HG03039 (cell line): ENCODE data around the gene PTPRN2.
"Not testable (repeated sequence)": the region's sequence is repeated elsewhere in the genome, so short reads cannot be mapped to it uniquely, and the experiment has no call there.

Experiments used
- ATAC-seq: cut with Tn5 transposase; IDR thresholded peaks from one replicate; pipeline ENCODE4 v1.9.1; 2021; ENCODE audit warnings: mild to moderate bottlenecking, moderate library complexity; ENCODE audit not compliant: unreplicated experiment

The PTPRN2 gene

DNA sequence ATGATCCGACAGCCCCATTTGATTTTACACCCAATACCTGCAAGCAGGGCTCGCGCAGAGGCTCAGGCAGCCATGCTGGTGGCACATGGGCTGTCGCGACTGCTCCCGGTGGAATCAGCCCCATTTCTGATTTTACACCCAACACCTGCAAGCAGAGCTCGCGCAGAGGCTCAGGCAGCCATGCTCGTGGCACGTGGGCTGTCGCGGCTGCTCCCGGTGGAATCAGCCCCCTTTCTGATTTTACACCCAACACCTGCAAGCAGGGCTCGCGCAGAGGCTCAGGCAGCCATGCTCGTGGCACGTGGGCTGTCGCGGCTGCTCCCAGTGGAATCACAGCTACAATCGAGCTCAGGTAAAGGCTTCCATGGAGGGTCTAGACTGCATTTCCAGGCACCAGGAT, 244.1 kb downstream of the PTPRN2 start:
- no peak for ATAC-seq

DNA sequence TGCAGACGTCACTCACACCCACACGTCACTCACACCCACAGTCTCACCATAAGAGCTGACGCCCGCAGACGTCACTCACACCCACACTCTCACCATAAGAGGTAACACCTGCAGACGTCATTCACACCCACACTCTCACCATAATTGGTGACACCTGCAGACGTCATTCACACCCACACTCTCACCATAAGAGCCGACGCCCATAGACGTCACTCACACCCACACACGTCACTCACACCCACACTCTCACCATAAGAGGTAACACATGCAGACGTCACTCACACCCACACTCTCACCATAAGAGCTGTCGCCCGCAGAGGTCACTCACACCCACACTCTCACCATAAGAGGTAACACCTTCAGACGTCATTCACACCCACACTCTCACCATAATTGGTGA, 246.5 kb downstream of the PTPRN2 start:
- ATAC-seq = not testable (repeated sequence)

DNA sequence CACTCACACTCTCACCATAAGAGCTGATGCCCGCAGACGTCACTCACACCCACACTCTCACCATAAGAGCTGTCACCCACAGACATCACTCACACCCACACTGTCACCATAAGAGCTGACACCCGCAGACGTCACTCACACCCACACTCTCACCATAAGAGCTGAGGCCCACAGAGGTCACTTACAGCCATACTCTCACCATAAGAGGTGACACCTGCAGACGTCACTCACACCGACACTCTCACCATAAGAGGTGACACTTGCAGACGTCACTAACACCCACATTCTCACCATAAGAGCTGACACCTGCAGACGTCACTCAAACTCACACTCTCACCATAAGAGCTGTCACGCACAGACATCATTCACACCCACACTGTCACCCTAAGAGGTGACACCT, 250.7 kb downstream of the PTPRN2 start:
- ATAC-seq = not testable (repeated sequence)

DNA sequence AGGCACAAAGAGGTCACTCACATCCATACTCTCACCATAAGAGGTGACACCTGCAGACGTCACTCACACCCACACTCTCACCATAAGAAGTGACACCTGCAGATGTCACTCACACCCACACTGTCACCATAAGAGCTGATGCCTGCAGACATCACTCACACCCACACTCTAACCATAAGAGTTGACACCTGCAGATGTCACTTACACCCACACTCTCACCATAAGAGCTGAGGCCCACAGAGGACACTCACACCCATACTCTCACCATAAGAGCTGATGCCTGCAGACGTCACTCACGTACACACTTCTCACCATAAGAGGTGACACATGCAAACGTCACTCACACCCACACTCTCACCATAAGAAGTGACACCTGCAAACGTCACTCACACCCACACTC, 255.1 kb downstream of the PTPRN2 start:
- not testable (repeated sequence) for ATAC-seq

DNA sequence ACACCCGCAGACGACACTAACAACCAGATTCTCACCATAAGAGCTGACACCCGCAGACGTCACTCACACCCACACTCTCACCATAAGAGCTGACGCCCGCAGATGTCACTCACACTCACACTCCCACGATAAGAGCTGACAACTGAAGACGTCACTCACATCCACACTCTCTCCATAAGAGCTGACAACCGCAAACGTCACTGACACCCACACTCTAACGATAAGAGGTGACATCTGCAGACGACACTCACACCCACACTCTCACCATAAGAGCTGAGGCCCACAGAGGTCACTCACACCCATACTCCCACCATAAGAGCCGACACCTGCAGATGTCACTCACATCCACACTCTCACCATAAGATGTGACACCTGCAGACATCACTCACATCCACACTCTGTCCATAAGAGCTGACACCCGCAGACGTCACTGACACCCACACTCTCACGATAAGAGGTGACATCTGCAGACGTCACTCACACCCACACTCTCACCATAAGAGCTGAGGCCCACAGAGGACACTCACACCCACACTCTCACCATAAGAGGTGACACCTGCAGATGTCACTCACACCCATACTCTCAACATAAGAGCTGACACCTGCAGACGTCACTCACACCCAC, 255.7 kb downstream of the PTPRN2 start:
- not testable (repeated sequence) for ATAC-seq

DNA sequence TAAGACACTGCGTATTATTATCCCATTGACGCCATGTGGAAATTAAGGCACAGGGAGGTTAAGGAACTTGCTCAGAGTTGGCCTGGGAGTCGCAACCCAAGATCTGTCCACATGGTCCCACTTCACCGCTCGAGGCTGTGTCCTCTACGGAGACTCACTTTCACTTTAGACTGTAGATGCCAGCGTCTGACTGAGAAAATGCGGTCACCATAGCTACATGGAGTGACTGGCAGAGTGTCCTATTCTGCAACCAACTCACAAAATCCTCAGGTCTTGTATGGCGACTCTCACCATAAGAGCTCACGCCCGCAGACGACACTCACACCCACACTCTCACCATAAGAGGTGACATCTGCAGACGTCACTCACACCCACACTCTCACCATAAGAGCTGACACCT, 257.9 kb downstream of the PTPRN2 start:
- ATAC-seq = no peak

DNA sequence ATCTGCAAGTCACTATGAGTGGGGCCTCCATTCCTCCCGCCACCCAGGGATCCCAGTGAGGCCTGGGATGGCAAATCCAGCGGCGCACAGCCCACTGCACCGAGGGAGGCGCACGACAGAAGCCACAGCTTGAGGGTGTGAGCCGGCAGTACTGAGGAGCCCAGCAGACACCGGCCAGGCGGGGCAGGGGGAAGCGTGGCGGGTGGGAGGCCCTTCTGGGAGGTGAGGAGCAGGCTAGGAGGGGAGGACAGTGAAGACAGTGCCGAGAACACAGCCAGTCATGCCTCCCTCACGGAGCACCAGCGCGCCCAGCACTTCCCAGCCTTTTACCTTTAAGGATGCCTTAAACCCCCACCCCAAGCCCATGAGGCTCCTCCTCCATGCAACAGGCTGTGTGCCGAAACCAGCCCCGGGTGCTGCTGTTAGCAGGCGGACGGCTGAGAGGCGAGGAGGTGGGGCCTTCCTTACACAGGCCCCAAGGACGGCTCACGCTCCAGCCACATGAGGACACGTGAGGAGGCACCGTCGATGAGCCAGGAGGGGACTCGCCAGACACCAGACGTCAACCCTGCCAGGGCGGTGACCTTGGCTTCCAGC, 258.5 kb downstream of the PTPRN2 start:
- ATAC-seq = no peak

DNA sequence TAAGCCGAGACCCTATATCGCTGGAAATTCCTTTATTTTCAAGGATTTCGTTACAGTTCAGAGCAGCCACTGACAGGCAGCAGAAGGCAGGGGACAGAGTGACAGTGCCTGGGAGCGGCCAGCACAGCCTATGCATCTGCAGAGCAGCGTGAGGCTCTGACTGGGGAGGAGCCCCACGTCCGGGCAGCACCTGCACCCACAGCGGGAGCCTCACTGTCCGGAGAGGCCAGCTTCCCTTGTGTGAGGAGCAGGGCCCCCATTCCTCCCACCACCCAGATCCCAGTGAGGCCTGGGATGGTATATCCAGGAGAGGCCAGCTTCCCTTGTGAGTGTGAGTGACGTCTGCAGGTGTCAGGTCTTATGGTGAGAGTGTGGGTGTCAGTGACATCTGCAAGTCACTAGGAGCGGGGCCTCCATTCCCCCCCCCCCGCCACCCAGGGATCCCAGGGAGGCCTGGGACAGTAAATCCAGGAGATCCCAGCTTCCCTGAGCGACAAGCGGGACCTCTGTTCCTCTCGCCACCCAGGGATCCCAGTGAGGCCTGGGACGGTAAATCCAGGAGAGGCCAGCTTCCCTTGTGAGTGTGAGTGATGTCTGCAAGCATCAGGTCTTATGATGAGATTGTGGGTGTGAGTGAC, 259.1 kb downstream of the PTPRN2 start:
- ATAC-seq = no peak

DNA sequence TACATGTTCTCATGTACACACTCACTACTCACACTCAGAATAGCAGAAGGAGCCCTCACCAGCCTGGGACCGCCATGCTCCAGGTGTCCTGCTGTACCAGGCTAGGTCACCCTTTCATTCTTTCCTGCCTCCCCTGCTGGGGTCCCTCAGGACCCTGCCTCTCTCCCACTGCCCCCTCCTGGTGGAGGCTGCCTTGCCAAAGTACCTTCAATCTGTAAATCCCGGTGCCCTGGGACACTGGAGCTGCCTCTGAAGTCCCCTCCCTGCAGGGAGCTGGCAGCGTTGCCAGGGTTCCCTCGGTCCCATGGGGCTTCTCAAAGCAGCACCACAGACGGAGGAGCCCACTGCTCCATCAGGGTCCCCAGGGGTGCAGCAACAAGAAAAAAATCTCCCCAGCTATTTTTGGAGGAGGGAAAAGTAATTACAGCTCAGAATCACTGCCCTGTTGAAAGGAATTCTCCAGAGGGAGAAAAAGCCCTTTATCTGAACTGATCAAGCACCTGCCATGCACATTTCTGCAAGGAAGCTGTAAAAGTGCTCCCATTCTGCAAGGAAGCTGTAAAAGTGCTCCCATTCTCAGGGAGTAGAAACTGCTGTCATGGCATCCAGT, 259.9 kb downstream of the PTPRN2 start:
- no peak for ATAC-seq

DNA sequence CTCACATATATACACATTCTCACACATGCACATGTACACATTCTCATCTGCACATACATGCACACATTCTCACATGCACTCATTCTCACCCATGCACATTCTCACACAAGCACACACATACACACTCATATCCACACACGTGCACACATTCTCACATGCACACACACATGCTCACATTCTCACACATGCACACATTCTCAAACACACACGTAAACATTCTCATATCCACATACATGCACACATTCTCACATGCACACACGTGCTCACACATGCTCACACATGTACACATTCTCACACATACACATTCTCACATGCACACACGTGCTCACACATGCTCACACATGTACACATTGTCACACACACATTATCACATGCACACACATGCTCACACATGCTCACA, 260.6 kb downstream of the PTPRN2 start:
- no peak for ATAC-seq

DNA sequence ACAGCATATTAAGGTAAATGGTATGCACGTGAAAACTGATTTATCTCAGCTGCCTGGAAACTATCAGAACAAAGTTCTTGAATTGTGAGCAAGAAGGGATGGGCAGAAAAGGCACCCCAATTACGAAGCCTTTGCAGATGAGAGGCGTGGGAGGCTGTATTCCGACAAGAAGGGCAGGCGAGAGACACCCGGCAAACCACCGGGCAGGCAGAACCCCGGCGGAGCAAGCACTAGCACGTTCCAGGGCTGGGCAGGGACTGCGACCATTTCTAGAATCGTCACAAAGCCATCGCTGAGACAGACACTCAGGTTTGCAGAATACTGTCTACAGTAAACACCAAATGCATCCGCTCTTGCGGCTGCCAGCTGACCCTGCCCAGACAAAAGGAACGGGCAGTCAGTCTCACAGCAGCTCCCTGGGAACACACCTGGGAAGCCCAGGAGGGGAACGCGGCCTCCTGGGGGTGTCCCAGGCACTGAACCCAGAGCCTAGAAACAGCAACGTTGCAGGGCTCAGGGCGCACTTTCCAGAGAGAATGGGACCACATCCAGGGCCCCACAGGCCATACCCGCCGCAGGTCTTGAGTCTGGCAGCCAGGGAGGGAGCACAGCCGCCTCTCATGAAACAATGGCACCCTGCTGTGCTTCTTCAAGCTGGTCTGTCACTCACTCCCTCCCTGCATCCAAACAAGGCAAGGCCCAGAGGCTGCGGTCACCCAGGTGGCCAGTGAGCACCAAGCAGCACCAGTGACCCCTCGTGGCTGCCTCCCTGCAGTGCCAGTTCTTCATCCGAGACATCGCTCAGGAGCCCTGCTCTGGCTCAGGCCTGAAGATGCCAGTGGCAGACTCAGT, 261.9 kb downstream of the PTPRN2 start:
- no peak for ATAC-seq

DNA sequence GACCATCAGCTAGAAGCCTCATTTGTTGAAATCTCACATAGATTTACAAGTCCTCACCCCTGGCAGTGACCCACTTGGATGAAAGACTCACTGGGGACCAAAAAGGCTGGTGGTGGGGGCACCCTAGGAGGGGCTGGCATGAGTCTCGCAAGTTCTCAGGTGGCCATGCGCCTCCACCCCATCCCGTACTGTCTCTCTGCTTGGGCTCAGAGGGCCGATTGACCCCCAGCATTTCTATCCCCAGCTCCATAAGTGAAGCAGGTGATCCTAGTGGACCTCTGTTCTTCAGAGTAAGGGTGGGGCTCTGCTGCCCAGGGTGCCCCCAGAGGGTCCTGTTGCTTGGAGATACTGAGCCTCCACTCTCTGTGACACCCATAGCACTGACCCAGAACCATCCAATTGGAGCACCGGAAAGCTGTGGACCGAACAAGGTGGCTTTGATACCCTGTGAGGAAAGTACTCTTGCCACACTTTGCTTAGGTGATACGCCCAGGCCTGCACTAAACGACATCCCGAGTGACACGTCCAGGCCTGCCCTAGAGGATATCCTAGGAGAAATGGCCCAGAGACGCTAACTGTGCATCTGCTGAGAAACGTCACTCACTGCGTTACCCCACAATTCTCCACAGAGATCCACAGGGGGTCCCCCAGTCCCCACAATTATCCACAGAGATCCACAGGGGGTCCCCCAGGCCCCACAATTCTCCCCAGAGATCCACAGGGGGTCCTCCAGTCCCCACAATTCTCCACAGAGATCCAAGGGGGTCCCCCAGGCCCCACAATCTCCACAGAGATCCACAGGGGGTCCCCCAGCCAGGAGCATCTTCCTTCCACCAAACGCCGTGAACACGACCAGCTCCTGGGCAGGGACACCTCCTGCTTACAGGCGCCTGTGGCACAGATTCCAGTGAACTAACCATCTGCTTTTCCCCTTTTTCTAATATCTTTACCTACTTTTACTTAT, 262.9 kb downstream of the PTPRN2 start:
- ATAC-seq = no peak

DNA sequence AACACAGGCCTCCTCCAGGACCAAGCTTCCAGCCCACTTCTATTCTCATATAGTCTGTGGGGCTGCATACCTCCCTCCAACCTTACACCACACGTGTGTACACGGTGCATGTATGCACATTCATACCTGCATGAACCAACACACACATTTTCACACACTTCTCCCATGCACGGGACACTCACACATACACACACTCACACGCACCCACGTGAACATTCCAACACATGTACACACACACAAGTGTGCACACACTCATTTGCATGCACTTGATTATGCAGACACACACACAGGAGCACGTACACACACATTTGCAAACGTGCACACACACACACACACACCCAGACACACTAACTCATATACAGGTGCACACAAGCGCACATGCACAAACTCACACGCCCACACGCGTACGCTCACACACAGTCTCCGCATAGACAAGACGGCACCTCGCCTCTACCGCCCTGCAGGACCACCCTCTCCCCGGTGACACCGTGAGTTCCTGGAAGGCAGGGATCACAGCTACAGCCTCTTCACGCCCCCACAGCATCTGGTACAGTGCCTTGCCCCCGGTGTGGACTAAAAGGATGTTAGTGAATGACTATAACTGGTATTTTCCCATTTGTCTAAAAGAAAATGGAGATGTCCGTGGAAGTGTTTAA, 263.8 kb downstream of the PTPRN2 start:
- no peak for ATAC-seq

DNA sequence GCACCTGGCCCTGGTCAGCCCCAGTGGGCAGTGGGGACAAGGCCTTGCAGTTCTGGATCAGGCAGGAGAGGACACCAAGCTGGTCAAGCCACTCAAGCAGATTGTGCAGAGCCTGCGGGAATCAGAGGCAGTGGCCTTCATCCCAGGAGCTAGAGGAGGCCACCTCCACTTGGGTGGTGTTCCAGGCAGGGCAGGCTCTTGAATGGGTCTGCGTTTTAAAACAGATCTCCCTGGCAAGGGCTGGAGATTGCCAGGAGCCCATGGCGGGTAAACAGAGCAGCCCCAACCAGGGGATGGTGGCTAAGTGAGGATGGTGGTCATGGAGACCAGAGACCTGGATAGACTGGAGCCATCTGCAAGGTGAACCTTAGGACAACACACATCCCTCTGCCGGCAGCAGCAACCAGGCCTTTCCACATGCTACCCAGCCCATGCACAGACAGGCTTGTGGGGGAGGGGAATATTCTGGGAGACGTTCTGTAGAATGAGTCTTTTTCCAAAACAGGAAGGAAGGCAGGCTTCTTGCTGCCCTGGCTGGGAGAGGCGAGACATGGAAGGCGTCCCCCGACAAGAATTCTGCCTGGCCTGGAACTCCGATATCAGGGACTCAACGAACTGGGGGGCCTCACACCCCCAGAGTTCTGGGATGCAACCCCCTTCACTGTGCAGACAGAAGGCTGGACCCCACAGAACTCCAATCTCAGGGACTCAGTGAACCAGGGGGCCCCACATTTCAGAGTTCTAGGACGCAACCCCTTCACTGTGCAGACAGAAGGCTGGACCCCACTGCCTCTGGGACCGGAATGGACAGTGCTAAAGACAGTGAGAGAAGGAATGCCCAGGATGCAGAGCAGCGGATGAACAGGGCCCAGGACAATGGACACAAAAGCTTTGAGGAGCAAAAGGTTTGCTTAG, 264.8 kb downstream of the PTPRN2 start:
- ATAC-seq = no peak

DNA sequence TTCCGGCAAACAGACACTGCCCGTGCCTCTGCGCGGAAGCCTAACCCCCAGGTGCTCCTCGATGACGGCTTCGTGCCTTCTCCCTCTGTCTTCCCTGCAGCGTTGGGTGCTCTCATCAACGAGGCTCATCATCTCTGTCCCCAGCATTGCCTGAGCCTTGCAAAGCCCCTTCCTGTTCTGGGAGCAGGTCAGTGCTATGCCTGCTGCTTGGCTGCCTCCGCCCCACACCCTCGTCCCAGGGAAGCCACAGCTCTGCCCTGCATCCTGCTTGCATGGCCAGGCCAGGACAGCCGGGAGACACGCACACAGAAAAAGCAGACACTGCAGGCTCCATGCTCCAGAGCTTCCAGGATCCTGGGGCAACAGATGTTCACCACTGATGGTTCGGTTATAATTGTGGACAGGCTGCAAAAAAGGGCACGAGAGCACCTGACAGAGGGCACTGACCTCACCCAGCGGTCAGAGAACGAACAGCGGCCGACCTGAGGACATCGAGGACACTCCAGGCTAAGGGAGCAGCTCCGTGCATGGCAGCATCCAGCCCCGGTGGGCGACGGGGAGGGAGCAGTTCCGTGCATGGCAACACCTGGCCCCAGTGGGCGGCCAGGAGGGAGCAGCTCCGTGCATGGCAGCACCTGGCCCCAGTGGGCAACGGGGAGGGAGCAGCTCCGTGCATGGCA, 265.5 kb downstream of the PTPRN2 start:
- ATAC-seq = no peak

DNA sequence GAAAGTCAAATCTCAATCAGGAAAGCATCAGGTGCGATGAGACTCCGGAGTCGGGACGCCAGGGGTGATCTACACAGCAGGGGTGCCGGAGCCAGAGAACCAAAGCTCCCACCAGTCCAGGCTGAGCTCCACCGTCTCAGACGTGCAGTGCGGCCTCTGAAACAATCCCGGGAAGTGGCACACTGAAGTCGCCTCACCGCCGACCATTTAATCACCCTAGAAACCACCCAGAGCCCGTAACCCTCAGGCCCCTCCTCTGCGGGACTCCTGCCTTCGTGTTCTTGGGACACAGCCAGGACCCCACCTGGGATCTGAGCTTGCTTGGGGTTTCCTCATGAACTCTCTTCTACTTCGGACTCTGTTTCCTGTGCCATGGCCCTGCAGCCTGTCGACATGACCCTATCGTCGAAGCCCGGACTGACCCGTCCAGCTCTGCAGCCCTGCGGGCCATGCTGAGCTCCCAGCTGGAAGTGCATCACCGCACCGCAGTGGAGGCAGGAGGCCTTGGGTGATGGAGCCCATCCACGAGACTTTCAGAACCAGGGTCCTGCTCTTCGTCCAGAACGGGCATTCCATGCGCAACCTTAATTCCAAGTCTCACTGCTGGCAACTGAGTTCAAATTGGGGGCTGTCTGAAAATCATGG, 266.4 kb downstream of the PTPRN2 start:
- no peak for ATAC-seq

DNA sequence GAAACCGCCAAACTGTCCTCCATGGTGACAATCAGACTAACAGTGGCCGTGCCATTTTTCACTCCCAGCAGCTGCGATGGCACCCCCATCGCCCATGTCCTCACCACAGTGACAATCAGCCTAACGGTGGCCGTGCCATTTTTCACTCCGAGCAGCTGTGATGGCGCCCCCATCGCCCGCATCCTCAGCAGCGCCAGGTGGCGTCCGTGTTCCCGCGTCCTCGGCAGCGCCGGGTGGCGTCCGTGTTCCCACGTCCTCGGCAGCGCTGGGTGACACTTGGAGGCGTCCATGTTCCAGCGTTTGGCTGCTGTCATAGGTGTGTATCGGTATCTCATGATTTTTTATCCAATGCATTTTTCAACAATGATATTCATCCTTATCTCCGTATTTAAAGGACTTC, 267.3 kb downstream of the PTPRN2 start:
- no peak for ATAC-seq
